Amygdala (tissue), 56 donors: ENCODE results near the gene EHBP1.

ENCODE experiments used
- DNase-seq, 56 donors: peaks; one replicate each; lab custom pipeline; 2025; lab: John Stamatoyannopoulos, UW

The EHBP1 gene

GRCh38 chr2:62768615-62769014, 63.1 kb downstream of the EHBP1 start:
- no peak for DNase-seq

- DNase-seq, result no peak
Measured at GRCh38 chr2:62770629-62771028, 65.1 kb downstream of the EHBP1 start.

GRCh38 chr2:62774555-62775366, 69.2 kb downstream of the EHBP1 start:
- DNase-seq, result no peak

- DNase-seq, result no peak
Measured at GRCh38 chr2:62775367-62775668, 69.8 kb downstream of the EHBP1 start.

- no peak for DNase-seq
Measured at GRCh38 chr2:62783679-62784078, 78.2 kb downstream of the EHBP1 start.

GRCh38 chr2:62784341-62784740, 78.8 kb downstream of the EHBP1 start:
- DNase-seq, result no peak

GRCh38 chr2:62785216-62785615, 79.7 kb downstream of the EHBP1 start:
- DNase-seq, result no peak

GRCh38 chr2:62785810-62786597, 80.5 kb downstream of the EHBP1 start:
- no peak for DNase-seq

GRCh38 chr2:62787386-62787785, 81.9 kb downstream of the EHBP1 start:
- peak in 2 of 56 donors; percentile 5 to 23 for DNase-seq

- DNase-seq, result peak in 6 of 56 donors; percentile 2 to 11 (median 5)
Measured at GRCh38 chr2:62789518-62789917, 84.0 kb downstream of the EHBP1 start.

- DNase-seq, result no peak
Measured at GRCh38 chr2:62789918-62790317, 84.4 kb downstream of the EHBP1 start.

GRCh38 chr2:62792408-62792807, 86.9 kb downstream of the EHBP1 start:
- no peak for DNase-seq

- no peak for DNase-seq
Measured at GRCh38 chr2:62793213-62793612, 87.7 kb downstream of the EHBP1 start.

- no peak for DNase-seq
Measured at GRCh38 chr2:62794791-62795190, 89.3 kb downstream of the EHBP1 start.

- no peak for DNase-seq
Measured at GRCh38 chr2:62795341-62795740, 89.8 kb downstream of the EHBP1 start.

GRCh38 chr2:62797107-62797506, 91.6 kb downstream of the EHBP1 start:
- DNase-seq, result no peak

GRCh38 chr2:62800618-62801017, 95.1 kb downstream of the EHBP1 start:
- no peak for DNase-seq

GRCh38 chr2:62801110-62801509, 95.6 kb downstream of the EHBP1 start:
- DNase-seq, result no peak

GRCh38 chr2:62801814-62802523, 96.5 kb downstream of the EHBP1 start:
- no peak for DNase-seq

- no peak for DNase-seq
Measured at GRCh38 chr2:62803961-62804360, 98.4 kb downstream of the EHBP1 start.

- no peak for DNase-seq
Measured at GRCh38 chr2:62806231-62806630, 100.7 kb downstream of the EHBP1 start.
